COR-L47 (cell line): ENCODE results near the gene SLC1A2.
"Not testable (repeated sequence)": the region's sequence is repeated elsewhere in the genome, so short reads cannot be mapped to it uniquely, and the experiment has no call there.

Experiments used
- DNase-seq: peaks from one replicate; lab custom pipeline; 2025; lab: John Stamatoyannopoulos, UW

SLC1A2 gene

DNA sequence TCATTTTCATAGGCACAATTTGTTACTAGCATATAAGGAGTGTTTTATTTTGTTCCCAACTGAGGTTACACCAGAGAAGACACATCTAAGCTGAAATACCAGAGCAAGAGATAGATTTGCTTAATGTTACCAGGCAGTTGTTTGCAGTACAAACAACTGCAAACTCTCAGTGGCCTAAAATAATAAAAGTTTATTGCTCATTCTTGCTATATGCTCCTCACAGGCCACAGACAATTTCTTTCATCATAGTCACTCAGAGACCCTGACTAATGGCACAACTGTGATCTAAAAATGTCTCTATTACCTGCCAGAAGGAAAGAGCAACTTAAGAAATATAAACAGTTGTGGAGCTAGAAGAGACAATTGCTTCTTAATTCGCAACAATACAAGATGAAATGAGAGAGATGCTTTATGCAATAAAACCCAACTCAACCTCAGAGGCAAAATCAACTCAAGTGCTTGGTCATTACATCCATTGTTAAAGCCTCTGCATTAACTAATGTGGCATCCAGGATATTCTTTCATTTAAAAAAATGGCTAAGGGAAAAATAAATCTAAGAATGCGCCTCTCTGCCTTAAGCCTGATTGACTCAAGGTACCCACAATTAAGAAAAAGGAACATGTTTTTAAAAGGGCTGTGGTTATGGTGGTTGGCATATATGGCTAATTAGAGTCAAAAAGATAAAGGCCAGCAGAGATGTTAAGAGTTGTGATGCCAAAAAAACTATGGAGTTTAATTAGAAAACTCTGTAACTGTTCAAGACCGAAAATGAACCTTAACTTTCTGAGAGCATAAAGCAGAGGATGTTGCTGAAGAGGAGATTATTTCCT, 176.7 kb downstream of the SLC1A2 start:
- DNase-seq, result no peak

DNA sequence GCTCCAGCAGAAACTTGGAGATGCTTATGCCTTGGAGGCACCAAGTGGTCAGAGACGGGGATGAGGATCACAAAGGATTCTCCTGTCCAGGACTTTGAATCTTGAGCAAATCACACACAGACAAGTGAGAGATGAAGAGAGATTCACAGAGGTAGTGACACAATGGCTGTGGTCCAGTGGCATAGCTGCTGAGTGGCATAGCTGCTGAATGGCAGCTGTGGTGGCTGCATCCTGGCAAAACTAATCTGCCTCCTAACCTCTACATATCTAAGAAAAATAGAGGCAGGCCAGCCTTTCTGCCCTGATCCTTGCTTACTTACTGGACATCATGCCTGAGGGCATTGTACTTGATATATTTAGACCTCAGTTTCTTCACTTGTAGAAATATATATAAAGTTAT, 177.8 kb downstream of the SLC1A2 start:
- DNase-seq, result no peak

DNA sequence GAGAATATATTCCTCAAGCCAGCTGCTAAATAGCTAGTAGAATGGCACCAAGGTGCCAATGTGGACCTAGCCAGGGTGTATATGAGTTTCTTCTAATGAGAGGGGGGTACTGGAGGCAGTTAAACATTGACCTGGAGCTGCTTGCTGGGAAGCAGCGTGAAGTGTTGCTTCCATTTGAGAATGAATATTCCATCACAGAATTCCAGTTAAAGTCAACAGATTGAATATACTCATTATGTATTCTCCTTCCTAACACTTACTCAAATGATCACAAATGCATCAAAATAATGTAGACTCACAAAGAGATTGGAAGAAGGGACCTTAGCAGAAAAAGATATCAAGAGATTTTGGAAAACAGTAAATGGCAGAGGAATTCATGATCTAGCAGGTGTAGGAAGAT, 178.3 kb downstream of the SLC1A2 start:
- DNase-seq, result no peak

GRCh38 chr11:35239471-35240075, 179.8 kb downstream of the SLC1A2 start:
- DNase-seq, result no peak

DNA sequence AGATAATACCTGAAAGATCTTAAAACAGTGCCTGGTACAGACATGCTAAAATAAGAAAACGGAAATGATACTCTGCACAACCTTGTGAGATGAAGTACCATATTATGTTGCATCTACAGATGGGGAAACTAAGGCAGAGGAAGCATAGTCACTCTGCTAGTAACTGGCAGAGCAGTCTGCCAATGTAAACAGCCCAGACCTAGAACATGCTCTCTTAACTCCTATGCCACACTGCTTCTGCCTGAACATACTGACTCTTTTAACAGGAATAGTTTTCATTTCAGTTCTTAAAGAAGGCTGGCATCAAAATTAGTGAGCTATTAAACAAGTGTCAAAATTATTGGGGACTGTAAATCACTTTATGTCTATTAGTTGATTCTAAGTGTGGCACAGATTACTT, 180.5 kb downstream of the SLC1A2 start:
- no peak for DNase-seq

- DNase-seq, result peak; percentile 39
These were observed 181.3 kb downstream of the SLC1A2 start for GRCh38 chr11:35237860-35238715.

- DNase-seq, result no peak
These were observed 182.0 kb downstream of the SLC1A2 start for GRCh38 chr11:35237351-35237750.

DNA sequence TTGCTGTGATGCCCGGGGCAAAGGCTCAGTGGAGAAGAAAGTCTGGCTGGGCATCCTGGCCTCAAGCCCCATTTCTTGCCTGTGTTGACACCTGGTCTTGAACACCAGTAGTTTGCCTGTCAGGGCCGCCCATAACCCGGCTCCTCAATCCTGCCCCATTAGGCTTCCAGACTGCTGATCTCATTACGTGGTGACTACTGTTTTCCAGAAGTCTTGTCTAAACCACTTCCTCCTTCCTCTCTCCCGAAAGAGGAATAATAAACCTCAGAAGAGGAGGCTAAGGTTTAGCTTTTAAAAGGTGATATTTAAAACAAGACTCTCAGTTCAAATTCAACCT, 182.7 kb downstream of the SLC1A2 start:
- no peak for DNase-seq

- DNase-seq, result no peak
These were observed 183.3 kb downstream of the SLC1A2 start for GRCh38 chr11:35235936-35236666.

- no peak for DNase-seq
These were observed 183.9 kb downstream of the SLC1A2 start for GRCh38 chr11:35235498-35235897.

DNA sequence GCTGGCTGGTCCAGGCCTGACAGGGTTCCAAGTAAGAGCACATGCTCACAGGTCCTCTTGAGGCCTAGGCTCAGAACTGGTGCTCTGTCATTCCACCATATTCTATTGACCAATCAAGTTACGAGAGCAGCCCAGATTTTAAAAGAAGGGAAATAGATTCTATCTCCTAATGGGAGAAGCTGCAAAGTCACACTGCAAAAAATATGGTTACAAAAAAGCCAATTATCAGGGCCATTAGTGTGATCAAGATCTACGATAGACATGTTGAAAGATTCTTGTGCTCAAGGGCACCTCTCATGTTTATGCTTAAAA, 184.2 kb downstream of the SLC1A2 start:
- no peak for DNase-seq

GRCh38 chr11:35234460-35235156, 184.8 kb downstream of the SLC1A2 start:
- DNase-seq, result no peak

DNA sequence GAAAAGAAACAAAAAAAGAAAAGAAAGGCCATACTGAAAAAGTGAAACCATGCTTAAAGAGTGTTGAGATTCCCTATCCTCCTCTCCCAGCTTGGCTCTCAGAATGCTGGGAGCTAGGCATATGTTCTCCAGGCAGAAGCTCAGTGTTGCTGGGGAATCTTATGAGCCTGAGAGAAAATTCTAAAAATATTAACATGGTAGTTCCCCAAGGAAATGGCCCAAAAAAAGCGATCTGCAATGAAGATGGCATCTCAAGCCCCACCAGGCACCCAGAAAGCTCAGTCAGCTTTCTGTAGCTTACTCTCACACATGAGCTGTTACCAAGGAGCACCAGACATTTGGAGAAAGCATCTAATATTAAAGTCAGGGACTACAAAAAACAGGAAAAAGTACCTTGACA, 185.8 kb downstream of the SLC1A2 start:
- DNase-seq, result no peak

DNA sequence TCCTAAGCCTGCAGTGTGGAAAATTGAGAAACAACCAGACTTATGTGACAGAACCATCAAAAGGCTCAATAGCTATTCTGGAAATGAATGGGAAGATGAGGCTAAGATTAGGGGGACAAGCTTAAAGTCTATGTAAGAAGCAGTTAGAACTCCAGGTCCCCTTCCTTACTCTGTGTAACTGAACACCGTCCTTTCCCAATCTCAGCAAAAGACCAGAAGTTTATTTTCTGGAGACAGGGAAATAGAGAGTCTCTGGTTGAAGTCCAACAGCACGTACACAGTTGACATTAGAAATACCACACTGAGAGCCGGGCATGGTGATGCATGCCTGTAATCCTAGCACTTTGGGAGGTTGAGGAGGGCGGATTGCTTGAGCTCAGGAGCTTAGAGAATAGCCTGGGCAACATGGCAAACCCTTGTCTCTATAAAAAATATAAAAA, 186.4 kb downstream of the SLC1A2 start:
- no peak for DNase-seq

DNA sequence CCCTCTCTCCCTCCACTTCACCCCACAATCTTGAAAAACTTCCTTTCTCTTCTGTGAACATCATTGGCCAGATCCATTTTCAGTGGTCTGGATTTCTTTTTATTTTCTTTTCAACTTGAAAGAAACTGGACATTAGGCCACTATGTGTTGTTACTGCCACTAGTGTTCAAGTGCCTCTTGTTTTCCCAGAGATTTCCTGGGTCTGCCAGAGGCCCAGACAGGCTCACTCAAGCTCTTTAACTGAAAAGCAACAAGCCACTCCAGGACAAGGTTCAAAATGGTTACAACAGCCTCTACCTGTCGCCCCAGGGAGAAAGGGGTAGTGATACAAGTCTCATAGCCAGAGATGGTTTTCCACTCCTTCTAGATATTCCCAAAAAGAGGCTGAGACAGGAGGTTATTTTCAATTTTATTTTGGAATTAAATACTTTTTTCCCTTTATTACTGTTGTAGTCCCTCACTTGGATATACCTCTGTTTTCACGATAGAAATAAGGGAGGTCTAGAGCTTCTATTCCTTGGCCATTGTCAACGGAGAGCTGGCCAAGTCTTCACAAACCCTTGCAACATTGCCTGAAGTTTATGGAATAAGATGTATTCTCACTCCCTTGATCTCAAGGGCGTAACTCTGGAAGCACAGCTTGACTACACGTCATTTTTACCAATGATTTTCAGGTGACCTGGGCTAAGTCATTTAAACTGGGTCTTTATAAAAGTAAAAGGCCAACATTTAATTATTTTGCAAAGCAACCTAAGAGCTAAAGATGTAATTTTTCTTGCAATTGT, 188.1 kb downstream of the SLC1A2 start:
- DNase-seq, result no peak

DNA sequence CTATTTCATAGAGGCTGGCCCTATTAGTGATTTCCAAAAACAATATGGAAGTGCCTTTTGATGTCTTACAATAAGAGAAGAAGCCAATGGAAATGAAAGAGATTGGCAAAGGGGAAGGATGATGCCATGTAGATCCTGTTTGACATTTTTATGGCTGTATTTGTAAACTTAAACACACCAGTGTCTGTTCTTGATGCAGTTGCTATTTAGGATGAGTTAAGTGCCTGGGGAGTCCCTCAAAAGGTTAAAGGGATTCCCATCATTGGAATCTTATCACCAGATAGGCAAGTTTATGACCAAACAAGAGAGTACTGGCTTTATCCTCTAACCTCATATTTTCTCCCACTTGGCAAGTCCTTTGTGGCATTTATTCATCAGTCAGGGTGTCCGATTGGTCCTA, 189.0 kb downstream of the SLC1A2 start:
- no peak for DNase-seq

DNA sequence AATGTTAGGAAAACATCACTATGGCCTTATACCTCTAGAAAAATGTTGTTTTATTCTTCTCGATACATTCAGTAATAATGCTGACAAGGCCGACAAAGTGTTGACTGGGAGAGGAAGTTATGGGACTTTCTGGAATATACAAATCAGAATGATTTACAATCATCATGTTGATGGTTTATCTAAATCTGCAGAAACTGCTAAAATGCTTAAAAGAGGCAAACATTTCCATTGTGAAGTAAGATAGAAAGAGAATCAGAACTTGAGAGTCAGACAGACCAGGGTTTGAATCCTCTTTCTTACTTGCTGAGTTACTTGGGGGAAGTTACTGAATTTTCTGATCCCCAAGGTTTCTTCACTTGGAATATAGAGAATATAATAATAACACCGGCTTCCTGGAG, 191.0 kb downstream of the SLC1A2 start:
- DNase-seq, result no peak

- DNase-seq, result no peak
These were observed 191.6 kb downstream of the SLC1A2 start for GRCh38 chr11:35227576-35228327.

GRCh38 chr11:35226756-35227155, 192.6 kb downstream of the SLC1A2 start:
- not testable (repeated sequence) for DNase-seq

DNA sequence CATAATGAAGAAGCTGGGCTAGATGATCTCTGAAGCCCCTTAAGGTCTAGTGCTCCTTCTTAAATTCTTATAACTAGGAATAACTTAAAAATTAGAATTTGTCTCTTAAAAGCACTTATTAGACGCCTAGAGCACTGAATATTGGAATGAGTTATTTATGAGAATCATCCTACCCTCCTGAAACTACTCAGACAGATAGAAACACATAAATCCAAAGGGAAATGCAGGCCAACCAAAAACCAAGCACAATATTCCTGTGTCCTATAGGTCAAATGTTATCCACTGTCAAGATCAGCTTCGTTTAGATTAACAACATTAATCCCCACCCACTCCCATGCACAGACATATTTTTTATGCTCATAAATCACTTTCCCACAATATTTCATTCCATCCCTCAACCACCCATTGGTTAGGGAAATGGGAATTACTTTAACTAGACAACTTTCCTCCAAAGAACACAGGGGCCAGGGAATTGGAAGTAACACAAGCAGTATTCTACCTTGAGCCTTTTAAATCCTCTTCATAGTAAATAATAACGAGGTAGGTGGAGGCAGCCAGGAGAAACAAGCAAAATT, 193.3 kb downstream of the SLC1A2 start:
- no peak for DNase-seq
